Spinal cord (tissue), 10 donors: Measurements from ENCODE around the gene SLC16A10. TPM values are rescaled to one million over a fixed set of nuclear protein-coding genes. Genes with fewer than 3 reads are reported as not detected.
"Not testable (repeated sequence)": the region's sequence is repeated elsewhere in the genome, so short reads cannot be mapped to it uniquely, and the experiment has no call there.

Experiments
- DNase-seq, 6 donors: peaks; one replicate each; pipeline versions ENCODE4 v3.0.0 to v3.0.0-alpha.2; 2013 to 2015; ENCODE audit warnings: low spot score in 6 of 6, low read depth in 4 of 6
- H3K27ac ChIP-seq: one replicate; pipeline ENCODE4 v1.5.1; 2013; ENCODE audit warnings: low read depth, low read length, control low read depth
- H3K27me3 ChIP-seq: one replicate; pipeline ENCODE4 v1.6.1; 2013; ENCODE audit warnings: low read length; ENCODE audit not compliant: control insufficient read depth, insufficient read depth
- H3K36me3 ChIP-seq: one replicate; pipeline ENCODE4 v1.6.1; 2013; ENCODE audit warnings: low read length; ENCODE audit not compliant: control insufficient read depth, insufficient read depth
- H3K4me1 ChIP-seq: one replicate; pipeline ENCODE4 v1.6.1; 2013; ENCODE audit warnings: low read length; ENCODE audit not compliant: control insufficient read depth, insufficient read depth
- H3K4me3 ChIP-seq: one replicate; pipeline ENCODE4 v1.5.1; 2013; ENCODE audit warnings: low read depth, low read length, control low read depth
- H3K9me3 ChIP-seq: one replicate; pipeline ENCODE4 v1.6.1; 2013; ENCODE audit warnings: low read length; ENCODE audit not compliant: control insufficient read depth, insufficient read depth
- WGBS: methylation state at CpG from one replicate; pipeline ENCODE4 v1.1.5; 2013; ENCODE audit warnings: missing lambda C conversion rate; ENCODE audit not compliant: insufficient coverage; 5-methylcytosine and 5-hydroxymethylcytosine counted together
- polyA plus RNA-seq, 2 donors: library from polyadenylated mRNA; unstranded; fragments of 120-200 nt; gene quantifications; one replicate each; pipeline ENCODE4 v1.2.1, GENCODE V29; 2013; ENCODE audit not compliant: insufficient read length in 2 of 2
- total RNA-seq, 2 donors: library from RNA; depleted of rRNA in 1 of 2; stranded (reverse); fragments of 120-200 nt in 1 of 2; fragments of >200 nt in 1 of 2; gene quantifications; one replicate each; pipeline versions ENCODE4 v1.2.3 to v1.2.4, GENCODE V29; 2013 to 2014
- donor health status: healthy.

The SLC16A10 gene
- total and polyA plus RNA-seq, 4 donors, result 3.4 to 15.2 (median 9.9) TPM

DNA sequence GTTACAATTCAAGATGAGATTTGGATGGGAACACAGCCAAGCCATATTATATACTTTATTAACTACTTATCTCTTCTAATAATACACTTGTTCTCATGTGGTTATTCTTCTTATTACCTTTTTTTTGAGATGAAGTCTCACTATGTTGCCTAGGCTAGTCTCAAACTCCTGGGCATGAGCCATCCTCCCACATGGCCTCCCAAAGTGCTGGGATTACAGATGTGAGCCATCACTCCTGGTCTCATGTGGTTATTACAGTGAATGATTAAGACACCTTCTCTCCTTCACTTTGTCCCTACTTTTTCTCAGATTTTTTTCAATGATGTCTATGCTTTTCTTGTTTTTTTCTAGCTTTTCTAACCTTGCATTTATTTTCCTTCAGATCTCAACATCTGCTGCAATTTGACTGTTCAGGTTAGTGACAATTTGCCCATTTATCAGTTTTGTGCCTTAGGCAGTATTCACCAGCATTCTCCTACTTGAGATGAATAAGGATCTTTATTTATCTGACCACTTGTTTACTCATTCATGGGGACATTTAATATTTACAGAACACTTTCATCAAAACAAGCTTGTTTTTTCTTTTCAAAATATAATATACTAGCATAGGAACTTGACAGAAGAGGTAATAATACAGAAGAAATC lies 105.7 kb downstream of the SLC16A10 start:
- H3K9me3 ChIP-seq, result no peaks in the 10 kb centered on the region
- no peaks in the 10 kb centered on the region for H3K4me1 ChIP-seq
- H3K4me3 ChIP-seq, result no peak overlapping the region
- H3K27me3 ChIP-seq, result no peaks in the 10 kb centered on the region
- no peak overlapping the region for H3K27ac ChIP-seq
- no peak for DNase-seq
- no peaks in the 10 kb centered on the region for H3K36me3 ChIP-seq

DNA sequence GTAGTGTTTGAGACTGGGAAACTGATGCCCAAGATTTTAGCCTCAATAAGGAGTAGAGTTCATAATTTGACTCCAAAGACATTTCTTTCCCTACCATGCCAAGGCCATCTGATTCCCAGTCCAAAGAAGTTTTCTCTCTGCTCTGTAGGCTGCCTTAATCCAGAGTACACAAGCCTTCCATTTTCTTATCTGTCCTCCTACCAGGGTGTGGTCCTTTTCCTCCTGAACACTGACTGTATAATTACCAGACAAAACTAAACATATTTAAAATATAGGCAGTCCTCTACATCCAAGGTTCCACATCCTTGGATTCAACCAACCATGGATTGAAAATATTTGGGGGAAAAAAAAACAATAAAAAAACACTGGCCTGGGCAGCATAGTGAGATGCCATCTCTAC lies 108.4 kb downstream of the SLC16A10 start:
- DNase-seq, result no peak
- H3K9me3 ChIP-seq, result no peaks in the 10 kb centered on the region
- H3K36me3 ChIP-seq, result no peaks in the 10 kb centered on the region
- H3K27me3 ChIP-seq, result no peaks in the 10 kb centered on the region
- no peaks in the 10 kb centered on the region for H3K4me1 ChIP-seq
- H3K27ac ChIP-seq, result no peak overlapping the region
- no peak overlapping the region for H3K4me3 ChIP-seq

DNA sequence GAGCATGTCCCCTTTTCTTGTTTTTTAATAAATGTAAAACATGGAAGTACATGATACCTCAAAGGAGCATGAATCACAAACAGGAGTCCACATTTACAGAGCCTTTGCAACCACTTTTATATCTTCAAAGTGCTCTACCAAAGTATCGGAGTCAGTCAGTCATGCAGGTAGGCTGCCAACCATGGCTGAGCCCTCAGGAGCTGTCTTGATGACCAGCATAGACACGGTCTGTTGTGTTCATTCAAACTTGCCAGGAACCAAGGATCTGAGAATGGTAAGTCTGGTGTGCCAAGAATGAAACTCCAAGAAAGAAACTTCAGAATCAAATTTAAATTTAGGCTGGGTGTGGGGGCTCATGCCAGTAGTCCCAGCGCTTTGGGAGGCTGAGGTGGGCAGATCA lies 111.5 kb downstream of the SLC16A10 start:
- 94% methylated on average over 3 of the region's 3 CpGs for WGBS
- Histone ChIP-seq H3K9me3 (no peaks in the 10 kb centered on the region), H3K36me3 (no peaks in the 10 kb centered on the region), H3K27ac (no peak overlapping the region), H3K4me3 (no peak overlapping the region), H3K27me3 (no peaks in the 10 kb centered on the region), H3K4me1 (no peaks in the 10 kb centered on the region)
- DNase-seq, result no peak

DNA sequence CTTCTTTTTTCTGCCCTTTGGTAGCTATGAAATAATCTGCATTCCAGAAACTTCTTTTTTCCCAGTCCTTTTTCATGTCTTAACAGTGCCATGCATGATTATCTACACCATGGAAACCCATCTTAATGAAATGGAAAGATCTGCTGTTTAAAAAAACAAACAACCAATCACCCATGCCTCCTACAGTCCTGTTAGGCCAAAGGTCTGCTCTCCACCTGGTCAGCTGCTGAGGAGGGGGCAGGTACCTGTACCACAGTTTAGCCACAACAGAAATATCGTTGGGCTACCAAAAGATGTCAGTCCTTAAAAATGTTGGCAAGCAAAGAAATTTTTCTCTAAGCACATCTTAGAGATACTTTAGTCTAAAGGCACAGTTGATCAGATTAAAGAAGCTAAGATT lies 112.6 kb downstream of the SLC16A10 start:
- Histone ChIP-seq H3K27ac (no peak overlapping the region), H3K36me3 (no peaks in the 10 kb centered on the region), H3K4me1 (no peaks in the 10 kb centered on the region), H3K27me3 (no peaks in the 10 kb centered on the region), H3K9me3 (no peaks in the 10 kb centered on the region), H3K4me3 (no peak overlapping the region)
- WGBS, result no CpG with 5 or more reads among the region's 1 CpG
- no peak for DNase-seq

DNA sequence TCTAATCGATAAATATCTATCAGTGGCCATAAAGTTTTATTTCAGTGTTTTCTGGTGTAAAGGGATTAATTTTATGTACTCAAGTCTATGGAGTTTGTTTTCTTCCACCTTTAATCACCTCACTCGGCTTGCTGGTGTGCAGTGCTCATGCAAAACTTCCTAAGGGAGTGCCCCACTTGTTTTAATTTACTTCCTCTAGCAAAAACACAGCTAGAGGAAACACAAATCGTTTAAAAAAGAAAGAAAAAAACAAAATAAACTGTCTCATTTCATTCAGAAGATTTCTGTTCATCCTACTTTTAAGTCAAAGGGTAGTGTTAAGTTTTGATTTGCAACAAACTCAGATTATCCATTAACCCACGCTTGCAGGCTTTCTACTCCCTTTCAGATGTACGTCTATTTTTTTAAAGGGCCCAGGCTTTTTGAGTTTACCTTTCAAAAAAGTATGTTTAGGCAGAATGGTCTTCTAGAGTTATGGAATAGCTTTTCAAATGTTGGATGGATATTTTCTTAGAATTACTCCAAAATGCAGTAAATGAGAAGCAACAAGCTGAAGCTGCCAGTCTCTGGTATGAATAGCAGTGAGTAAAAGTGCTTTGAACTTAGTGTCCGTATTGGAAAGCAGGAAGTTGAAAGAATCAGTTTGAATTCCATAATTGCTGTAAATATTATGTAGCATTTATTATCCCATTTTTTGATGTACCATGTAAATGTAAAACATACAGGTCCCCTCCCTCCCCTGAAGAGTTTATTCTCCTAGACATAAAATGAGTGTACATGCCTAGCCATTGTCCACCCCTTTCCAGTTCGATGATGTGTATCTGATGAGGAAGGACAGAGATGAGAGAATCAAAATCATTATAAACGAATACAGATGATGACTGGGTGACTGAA lies 113.3 kb downstream of the SLC16A10 start:
- H3K36me3 ChIP-seq, result no peaks in the 10 kb centered on the region
- no peak overlapping the region for H3K4me3 ChIP-seq
- WGBS, result no CpG with 5 or more reads among the region's 8 CpGs
- H3K9me3 ChIP-seq, result no peaks in the 10 kb centered on the region
- DNase-seq, result no peak
- H3K27me3 ChIP-seq, result no peaks in the 10 kb centered on the region
- H3K4me1 ChIP-seq, result no peaks in the 10 kb centered on the region
- H3K27ac ChIP-seq, result no peak overlapping the region

DNA sequence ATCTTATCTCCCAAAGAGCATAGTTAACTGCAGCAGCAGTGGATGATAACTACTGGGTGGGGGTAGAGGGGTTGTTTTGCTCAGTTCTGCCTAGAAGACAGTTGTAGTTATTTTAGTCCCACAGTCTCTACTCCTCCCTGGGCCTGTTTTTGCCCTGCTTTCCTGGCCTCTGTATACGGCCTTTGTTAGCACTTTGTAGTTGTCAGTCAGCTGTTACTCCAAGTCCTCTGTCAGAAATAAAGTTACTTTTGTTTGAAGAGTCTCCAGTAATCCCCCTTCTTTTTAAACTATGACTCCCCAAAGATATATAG lies 113.9 kb downstream of the SLC16A10 start:
- no peaks in the 10 kb centered on the region for H3K36me3 ChIP-seq
- no peaks in the 10 kb centered on the region for H3K4me1 ChIP-seq
- no peak overlapping the region for H3K4me3 ChIP-seq
- no peak for DNase-seq
- no peak overlapping the region for H3K27ac ChIP-seq
- no CpG with 5 or more reads among the region's 1 CpG for WGBS
- no peaks in the 10 kb centered on the region for H3K9me3 ChIP-seq
- no peaks in the 10 kb centered on the region for H3K27me3 ChIP-seq

DNA sequence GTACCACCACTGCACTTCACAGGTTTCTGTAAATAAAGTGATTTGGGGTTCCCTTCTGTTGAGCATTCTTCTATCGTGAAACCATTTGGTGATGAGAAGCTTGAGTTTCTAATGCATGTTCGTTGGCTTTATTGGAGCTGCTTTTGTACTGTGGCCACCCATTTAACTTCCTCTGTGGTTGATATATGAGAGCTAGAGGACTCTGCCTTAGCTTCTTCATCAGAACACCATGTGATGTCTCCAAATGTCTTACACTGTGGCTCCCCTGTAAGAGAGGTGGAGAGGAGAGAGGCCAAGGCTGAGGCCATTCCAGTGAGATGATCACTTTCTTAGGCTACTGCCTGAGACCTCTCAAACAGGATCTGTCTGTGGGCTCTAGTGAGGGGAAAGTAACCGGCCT lies 114.5 kb downstream of the SLC16A10 start:
- DNase-seq, result no peak
- Histone ChIP-seq H3K27me3 (no peaks in the 10 kb centered on the region), H3K36me3 (no peaks in the 10 kb centered on the region), H3K27ac (no peak overlapping the region), H3K4me1 (no peaks in the 10 kb centered on the region), H3K4me3 (no peak overlapping the region), H3K9me3 (no peaks in the 10 kb centered on the region)
- WGBS, result 100% methylated on average over 1 of the region's 3 CpGs

DNA sequence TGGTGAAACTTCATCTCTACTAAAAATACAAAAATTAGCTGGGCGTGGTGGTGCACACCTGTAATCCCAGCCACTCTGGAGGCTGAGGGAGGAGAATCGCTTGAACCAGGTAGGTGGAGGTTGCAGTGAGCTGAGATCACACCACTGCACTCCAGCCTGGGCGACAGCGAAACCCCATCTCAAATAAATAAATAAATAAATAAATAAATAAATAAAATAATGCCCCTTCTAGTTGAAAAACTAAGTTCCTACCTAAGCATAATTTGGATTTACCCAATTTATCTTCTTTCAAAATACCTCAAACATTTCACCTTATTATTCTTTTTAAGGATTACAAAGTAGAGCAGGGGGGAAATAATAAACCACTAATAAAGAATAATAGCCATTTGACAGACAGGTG lies 116.2 kb downstream of the SLC16A10 start:
- not testable (repeated sequence) for H3K9me3 ChIP-seq, H3K27ac ChIP-seq
- WGBS, result no CpG with 5 or more reads among the region's 4 CpGs

DNA sequence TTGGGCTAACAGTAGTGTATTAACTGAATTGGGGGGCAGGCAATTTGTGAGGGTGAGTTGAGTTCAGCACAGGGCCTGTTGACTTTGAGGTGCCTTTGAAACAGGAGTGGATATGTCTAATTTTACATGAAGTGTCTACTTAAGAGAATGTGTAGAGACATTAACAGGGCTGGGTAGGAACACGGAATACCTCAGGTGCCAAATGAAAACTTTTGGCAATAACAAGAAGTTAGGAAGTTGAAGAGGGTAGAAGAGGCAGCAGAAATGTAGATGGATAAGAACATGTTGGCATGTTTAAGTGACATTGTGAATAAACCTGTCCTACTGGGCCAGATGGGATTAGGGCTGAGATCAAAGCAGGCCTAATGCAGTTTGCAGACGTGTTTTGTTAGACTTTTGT lies 117.0 kb downstream of the SLC16A10 start:
- Histone ChIP-seq H3K4me3 (no peak overlapping the region), H3K9me3 (no peaks in the 10 kb centered on the region), H3K4me1 (no peaks in the 10 kb centered on the region), H3K27ac (no peak overlapping the region), H3K36me3 (no peaks in the 10 kb centered on the region), H3K27me3 (no peaks in the 10 kb centered on the region)
- DNase-seq, result no peak
- WGBS, result 100% methylated on average over 1 of the region's 2 CpGs

More for the DNA sequence above, 116.2 kb downstream of the SLC16A10 start:
- not testable (repeated sequence) for H3K4me3 ChIP-seq, H3K36me3 ChIP-seq, H3K4me1 ChIP-seq, H3K27me3 ChIP-seq, DNase-seq

DNA sequence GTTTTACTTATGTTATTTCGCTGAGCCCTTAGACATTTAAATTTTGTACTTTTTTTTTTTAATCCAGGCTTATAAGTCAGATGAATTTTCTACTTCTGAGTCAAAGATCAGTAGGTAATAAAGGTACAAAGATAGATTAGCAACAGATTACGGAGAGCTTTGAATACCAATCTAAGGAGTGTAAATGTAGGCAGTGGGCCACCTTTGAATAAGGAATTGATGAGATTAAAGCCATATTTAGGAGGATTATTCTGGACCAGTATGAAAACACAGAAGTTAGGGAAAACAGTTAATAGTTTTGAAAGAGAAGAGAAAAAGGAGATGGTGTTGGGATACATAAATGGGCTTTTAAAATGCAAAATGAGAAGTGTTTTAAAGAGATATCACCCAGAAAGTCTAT lies 117.6 kb downstream of the SLC16A10 start:
- Histone ChIP-seq H3K9me3 (no peaks in the 10 kb centered on the region), H3K4me3 (no peak overlapping the region), H3K36me3 (no peaks in the 10 kb centered on the region), H3K4me1 (no peaks in the 10 kb centered on the region), H3K27ac (no peak overlapping the region), H3K27me3 (no peaks in the 10 kb centered on the region)
- 89% methylated on average over 1 of the region's 2 CpGs for WGBS
- DNase-seq, result no peak
